AG20443 (cell line): ENCODE results near the gene JOSD2.

ENCODE experiments used
- DNase-seq: peaks from one replicate; pipeline ENCODE4 v3.0.0; 2012; ENCODE audit warnings: low spot score, mixed read lengths

JOSD2 gene

GRCh38 chr19:50511069-50511822 lies at the start of gene JOSD2:
JOSD2 (minus strand) TSS chr19:50511191; CDS start chr19:50510431, 760 bp downstream.
- DNase-seq: peak; percentile 98

- no peak for DNase-seq
Measured at GRCh38 chr19:50559636-50560035, 48.6 kb upstream of the JOSD2 start.

GRCh38 chr19:50558449-50558848 lies 47.5 kb upstream of the JOSD2 start:
- no peak for DNase-seq

DNA sequence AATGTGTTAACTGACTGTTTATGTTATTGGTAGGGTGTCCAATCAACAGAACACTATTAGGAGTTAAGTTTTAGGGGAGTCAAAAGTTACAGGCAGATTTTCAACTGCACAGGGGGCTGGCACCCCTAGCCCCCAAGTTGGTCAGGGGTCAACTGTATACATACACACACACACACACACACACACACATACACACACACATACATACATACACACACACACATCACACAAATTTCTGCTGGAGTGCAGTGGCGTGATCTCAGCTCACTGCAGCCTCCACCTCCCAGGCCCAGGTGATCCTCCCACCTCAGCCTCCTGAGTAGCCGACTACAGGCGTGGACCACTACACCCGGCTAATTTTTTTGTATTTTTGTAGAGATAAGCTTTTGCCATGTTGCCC lies 47.0 kb upstream of the JOSD2 start:
- DNase-seq: no peak

DNA sequence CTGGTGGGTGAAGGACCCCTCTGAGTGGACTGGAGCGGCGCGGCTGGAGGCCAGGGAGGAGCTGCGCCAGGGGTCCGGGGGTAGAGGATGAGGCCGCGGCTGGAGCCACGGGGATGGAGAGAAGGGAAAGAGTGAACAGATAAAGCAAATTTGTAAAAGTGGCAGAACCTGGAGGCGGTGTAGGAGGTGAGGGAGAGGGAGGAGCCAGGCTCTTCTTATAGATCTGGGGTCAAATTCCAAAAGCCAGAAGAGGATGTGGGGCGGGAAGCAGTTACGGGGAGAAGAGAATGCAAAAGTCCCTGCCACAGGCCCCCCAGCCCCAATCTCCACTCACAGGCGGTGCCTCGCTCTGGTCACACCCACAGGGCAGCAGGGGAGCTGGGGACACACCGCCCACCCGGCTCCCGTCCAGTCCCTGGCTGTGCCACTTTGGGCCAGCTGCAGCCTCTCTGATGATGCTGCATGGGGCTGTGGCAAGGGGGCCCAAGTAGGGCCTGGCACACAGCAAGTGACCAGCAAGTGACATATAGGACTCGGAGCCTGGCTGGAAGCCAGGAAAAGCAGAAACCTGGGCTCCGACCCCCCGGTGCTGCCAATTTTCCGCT lies 46.1 kb upstream of the JOSD2 start:
- DNase-seq: no peak

- peak; percentile 88 for DNase-seq
Measured at GRCh38 chr19:50556282-50557008, 45.5 kb upstream of the JOSD2 start.

DNA sequence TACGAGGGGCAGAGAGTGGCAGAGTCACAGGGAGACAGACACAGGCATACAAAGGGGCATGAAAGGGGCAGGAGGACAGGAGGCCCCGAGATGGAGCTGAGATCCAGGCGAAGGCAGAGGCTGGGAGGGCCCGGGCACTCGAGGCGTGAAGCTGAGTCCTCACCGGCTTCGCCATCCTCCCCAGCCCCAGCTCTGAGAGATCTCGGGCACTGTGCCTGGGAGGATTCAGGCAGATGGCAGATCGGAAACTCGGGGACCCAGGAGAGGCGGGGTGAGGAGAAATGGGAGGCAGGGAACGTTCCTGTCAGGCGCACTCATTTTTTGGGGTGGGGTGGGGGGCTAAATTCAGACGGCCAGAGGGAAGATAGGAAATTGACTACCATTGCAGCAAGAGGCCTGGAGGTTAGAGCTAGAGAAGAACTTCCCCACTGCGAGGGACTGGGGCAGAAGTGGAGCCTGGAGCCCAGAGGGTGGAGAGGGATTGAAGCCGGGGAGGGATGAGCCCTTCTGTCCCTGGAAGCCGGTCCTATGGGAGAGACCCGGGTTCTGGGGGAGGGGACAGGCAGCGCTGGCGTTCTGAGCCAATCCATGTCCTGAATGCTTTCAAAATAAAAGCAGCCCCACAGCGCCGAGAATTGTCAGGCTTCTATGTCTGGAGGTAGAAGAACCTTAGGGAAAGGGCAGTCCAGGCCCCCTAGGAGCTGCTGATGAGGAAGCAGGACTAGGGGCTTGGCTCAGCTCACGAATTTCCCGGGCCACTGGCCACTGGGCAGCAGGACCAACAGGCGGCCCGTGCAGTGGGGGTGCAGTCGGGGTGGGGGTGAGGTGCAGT lies 44.7 kb upstream of the JOSD2 start:
- no peak for DNase-seq

- DNase-seq: no peak
Measured at GRCh38 chr19:50555033-50555432, 44.0 kb upstream of the JOSD2 start.

DNA sequence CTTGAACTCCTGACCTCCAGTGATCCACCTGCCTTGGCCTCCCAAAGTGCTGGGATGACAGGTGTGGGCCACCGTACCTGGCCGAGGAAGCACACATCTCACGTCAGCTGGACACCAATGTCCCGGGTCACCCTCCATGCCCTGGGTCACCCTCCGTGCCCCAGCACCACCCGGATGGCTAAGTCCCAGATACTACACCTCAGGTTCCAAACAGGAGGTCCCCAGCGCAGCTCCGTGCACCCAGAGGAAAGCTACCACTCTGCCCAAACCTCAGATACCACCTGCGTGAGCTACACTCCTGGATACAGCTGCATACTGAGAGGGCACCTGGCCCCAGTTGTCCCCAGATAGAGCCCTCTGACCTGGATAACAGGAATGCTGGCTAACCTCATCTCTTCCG lies 43.2 kb upstream of the JOSD2 start:
- DNase-seq: no peak

- DNase-seq: no peak
Measured at GRCh38 chr19:50553134-50553703, 42.2 kb upstream of the JOSD2 start.

GRCh38 chr19:50552540-50552939 lies 41.5 kb upstream of the JOSD2 start:
- DNase-seq: no peak

- no peak for DNase-seq
Measured at GRCh38 chr19:50551715-50552187, 40.8 kb upstream of the JOSD2 start.

- no peak for DNase-seq
Measured at GRCh38 chr19:50551034-50551714, 40.2 kb upstream of the JOSD2 start.

- no peak for DNase-seq
Measured at GRCh38 chr19:50550594-50550966, 39.6 kb upstream of the JOSD2 start.

DNA sequence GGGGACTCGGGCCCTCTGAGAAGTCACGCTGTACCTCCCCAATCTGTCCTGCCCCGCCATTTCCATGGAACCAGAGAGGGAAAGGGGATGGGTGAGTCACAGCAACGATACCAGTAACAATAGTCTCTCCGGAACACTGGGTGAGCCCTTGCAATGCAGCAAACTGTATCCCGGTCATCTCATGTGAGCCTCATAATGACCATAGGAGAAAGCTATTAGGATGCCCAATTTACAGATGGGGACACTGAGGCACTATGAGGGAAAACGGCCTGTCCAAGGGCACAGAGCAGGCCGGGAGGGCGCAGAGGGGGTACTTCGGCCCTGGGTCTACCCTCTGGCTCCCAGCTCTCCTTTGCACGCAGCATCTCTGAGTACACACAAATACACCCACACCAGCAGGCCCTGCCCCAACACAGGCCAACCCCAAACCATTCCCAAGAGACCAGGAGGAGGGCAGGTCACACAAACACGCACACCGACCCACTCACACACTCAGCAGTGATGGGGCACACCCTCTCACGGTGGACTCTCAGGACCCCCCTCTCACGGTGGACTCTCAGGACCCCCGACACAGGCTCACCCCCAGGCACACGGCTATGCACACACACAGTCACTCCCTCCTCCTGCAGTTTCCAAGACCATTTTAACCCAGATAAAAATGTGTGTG lies 39.1 kb upstream of the JOSD2 start:
- DNase-seq: no peak

- no peak for DNase-seq
Measured at GRCh38 chr19:50549059-50549926, 38.3 kb upstream of the JOSD2 start.

DNA sequence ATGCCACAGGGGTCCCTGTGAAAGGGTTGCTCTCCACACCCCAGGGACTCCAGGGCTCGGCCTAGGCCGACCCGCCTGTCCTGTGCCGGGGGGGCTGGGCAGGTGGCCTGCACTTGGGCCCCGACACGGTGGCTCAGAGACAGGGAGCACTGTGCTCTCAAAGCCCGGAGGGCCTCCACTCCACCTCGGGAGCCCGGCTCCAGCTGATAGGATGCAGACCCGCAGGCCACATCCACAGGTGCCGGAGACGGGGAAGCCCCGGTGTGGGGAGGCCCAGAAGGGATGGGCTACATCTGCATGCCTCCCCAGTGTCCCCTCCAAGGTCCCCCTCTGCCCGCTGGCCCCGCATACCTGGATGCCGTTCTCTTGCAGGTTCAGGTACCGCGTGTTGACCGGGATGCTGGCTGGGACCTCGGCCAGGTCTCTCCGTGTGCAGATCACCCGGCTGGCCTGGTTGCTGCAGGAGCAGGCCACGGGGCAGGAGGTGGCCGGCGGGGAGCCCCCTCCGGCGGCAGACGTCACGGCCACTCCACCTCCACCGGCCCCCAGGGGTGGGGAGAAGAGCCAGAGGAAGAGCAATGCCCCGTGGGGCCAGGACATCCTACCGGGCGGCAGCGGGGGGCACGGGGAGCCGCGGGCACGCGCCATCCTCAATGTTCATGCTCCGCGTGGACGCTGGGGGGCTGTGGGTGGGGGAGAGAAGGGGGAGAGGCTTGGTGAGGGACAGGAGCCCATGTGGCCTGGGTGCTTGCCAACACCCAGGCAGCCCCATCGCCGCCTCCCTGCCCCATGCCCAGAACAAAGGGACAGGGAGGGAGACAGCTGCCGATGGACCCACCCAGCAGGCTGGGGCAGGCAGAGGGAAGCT lies 37.4 kb upstream of the JOSD2 start:
- no peak for DNase-seq

- DNase-seq: no peak
Measured at GRCh38 chr19:50547385-50548190, 36.6 kb upstream of the JOSD2 start.
